PFSK-1 (cell line): ENCODE results near the gene NUDT5.

ENCODE experiments used
- FOXP2 ChIP-seq: optimal IDR thresholded peaks from 2 replicates; pipeline ENCODE3; 2011; ENCODE audit warnings: borderline replicate concordance, control low read depth, inconsistent platforms; ENCODE audit not compliant: insufficient read depth; ENCODE audit errors: extremely low read length, extremely low read depth
- POLR2AphosphoS5 ChIP-seq: IDR thresholded peaks from 2 replicates; pipeline ENCODE4 v1.6.1; 2012; ENCODE audit warnings: low read depth, mild to moderate bottlenecking, control low read depth, low read length, moderate library complexity
- SIN3A ChIP-seq: IDR thresholded peaks from 2 replicates; pipeline ENCODE4 v1.6.1; 2012; ENCODE audit warnings: mild to moderate bottlenecking, low read length, moderate library complexity, borderline replicate concordance; ENCODE audit not compliant: insufficient read depth
- TAF1 ChIP-seq: IDR thresholded peaks from 2 replicates; pipeline ENCODE4 v1.6.1; 2012; ENCODE audit warnings: low read length, control low read depth, borderline replicate concordance; ENCODE audit not compliant: insufficient read depth
- TF ChIP-seq, protein P1 (sequence below), 2 experiments: IDR thresholded peaks; 2 replicates each; pipeline versions ENCODE4 v1.6.1 to v1.8.0; 2011 to 2012; ENCODE audit warnings: low read depth in 2 of 2, low read length in 2 of 2, control low read depth in 1 of 2, inconsistent platforms in 1 of 2, mild to moderate bottlenecking in 1 of 2, moderate library complexity in 1 of 2; ENCODE audit not compliant: insufficient read depth in 1 of 2

The NUDT5 gene

DNA sequence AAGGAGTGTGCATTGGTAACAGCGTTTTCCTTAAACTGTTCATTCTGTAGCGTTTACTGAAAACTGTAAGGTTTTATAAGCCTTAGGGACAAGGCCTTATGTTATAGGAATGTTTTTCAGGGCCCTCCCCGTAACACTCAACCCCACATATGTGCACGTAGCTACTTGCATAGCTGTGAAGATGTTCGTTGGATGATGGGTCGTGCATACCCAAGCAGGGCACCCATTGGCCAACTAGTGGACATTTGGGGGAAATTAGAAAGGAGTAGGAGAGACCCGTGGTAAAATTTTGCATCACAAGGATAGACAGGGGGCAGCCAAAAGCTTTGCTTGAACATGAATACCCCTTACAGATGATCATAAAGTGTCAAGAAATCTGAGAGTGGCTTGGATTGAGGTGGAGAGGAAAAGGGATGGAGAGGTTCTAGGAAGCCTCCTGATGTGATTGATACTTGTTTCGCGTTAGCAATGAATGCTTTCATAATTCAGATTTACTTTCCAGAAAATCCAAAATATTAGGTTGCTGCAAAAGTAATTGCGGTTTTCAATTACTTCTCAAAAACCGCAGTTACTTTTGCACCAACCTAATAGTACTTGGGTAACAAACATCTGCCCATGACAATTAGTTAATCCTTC lies 65.3 kb downstream of the NUDT5 start:
- TF ChIP-seq POLR2AphosphoS5 (no peak), FOXP2 (no peak), TAF1 (no peak), SIN3A (no peak)
- TF ChIP-seq, protein P1, sequence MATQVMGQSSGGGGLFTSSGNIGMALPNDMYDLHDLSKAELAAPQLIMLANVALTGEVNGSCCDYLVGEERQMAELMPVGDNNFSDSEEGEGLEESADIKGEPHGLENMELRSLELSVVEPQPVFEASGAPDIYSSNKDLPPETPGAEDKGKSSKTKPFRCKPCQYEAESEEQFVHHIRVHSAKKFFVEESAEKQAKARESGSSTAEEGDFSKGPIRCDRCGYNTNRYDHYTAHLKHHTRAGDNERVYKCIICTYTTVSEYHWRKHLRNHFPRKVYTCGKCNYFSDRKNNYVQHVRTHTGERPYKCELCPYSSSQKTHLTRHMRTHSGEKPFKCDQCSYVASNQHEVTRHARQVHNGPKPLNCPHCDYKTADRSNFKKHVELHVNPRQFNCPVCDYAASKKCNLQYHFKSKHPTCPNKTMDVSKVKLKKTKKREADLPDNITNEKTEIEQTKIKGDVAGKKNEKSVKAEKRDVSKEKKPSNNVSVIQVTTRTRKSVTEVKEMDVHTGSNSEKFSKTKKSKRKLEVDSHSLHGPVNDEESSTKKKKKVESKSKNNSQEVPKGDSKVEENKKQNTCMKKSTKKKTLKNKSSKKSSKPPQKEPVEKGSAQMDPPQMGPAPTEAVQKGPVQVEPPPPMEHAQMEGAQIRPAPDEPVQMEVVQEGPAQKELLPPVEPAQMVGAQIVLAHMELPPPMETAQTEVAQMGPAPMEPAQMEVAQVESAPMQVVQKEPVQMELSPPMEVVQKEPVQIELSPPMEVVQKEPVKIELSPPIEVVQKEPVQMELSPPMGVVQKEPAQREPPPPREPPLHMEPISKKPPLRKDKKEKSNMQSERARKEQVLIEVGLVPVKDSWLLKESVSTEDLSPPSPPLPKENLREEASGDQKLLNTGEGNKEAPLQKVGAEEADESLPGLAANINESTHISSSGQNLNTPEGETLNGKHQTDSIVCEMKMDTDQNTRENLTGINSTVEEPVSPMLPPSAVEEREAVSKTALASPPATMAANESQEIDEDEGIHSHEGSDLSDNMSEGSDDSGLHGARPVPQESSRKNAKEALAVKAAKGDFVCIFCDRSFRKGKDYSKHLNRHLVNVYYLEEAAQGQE (IDR thresholded peaks at IDR 0.05; ENCODE audit: insufficient read depth in 1 of 2, low read depth in 2 of 2, low read length in 2 of 2), result no peak

DNA sequence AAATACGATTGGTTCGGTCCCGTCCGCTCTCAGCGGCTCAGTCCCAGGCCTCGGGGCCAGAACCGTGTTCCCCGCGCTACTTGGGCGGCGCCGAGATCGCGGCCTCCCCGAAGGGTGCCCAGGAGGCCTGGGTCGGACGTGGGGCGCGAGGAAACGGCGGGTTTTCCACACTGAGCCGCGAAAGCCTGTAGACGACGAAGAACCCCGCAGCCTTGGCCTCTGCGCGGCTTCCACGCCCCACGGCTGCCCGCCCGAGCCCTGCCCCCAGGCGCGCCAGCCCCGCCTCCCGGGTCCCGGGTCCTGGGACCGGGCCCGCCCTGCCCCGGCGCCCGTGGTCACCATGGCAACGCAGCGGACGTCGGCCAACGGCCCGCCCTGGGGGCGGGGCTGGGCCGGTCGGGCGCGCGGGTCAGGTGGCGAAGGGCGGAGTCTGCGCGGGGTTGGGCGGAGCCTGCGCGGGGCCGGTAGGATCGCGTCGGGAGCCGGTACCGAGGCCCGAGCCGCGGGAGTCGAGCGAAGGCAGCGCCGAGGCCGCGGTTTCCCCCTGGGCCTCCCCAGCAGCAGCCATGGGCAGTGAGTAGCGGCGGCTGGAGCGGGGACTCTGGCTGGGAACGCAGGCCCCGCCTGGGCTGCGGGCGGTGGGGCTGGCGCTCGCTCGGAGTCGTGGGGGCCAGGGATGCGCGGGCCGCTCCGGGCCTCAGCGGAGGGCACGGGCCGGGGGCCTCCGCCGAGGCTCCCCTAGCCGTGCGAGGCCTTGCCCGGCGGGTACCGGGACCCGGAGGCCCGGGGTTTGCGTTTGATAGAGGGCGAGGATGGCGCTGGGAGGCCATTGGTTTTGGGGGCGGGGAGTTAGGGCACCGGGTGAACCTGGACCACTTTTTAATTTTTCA lies 66.2 kb downstream of the NUDT5 start, which contains the start of gene SEC61A2:
SEC61A2 (plus strand) TSS at position 456 of the 890 bp plus-strand sequence; CDS start at position 567, 111 bp downstream.
- peak; percentile 62 for TF ChIP-seq FOXP2
- TF ChIP-seq SIN3A, result no peak
- no peak; the same call in 1 of the 2 replicates for TF ChIP-seq TAF1
- peak; percentile 65; the same call in 1 of the 2 replicates for TF ChIP-seq POLR2AphosphoS5
- TF ChIP-seq, protein P1 (IDR thresholded peaks at IDR 0.05; ENCODE audit: insufficient read depth in 1 of 2, low read depth in 2 of 2, low read length in 2 of 2), result no peak

DNA sequence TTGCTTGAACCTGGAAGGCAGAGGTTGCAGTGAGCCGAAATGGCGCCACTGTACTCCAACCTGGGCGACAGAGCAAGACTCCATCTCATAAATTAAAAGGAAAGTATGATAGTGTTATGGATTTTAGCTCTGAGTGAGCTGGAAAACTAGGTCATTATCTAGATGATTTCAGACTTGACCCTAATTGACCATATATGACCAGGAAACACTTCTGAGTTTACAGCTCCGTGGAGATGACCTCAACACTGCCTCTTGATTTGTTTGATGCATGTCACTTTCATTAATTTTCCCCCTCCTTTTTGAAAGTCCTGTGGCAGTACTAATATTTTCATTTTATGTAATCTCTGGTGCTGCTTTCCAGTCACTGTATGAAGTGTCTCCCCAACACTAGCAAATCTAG lies 74.0 kb downstream of the NUDT5 start:
- TF ChIP-seq TAF1, result no peak
- no peak for TF ChIP-seq SIN3A
- TF ChIP-seq POLR2AphosphoS5, result no peak
